Naive B cell (primary cell): ENCODE results near the gene NEB. TPM values are rescaled to one million over a fixed set of nuclear protein-coding genes. Genes with fewer than 3 reads are reported as not detected.
A peak's percentile ranks its signal among the peaks of the same experiment; 100 is the strongest.
"Not testable (repeated sequence)": the region's sequence is repeated elsewhere in the genome, so short reads cannot be mapped to it uniquely, and the experiment has no call there.

ENCODE experiments used
- ATAC-seq, 2 donors: fragments of 150-1000 bp; cut with Tn5 transposase; 2 replicates each; pipeline ENCODE4 v1.10.0; 2021; ENCODE audit warnings: low read depth in 2 of 2, mild to moderate bottlenecking in 2 of 2, moderate library complexity in 2 of 2
- DNase-seq: peaks from one replicate; pipeline ENCODE4 v3.0.0; 2022
- H3K27ac Mint-ChIP-seq, 6 donors: one replicate each; pipeline ENCODE4 v1.8.0; 2020 to 2022; ENCODE audit warnings: mild to moderate bottlenecking in 6 of 6, mixed read lengths in 6 of 6, moderate library complexity in 5 of 6, inconsistent platforms in 2 of 6
- H3K27me3 Mint-ChIP-seq, 3 donors: one replicate each; pipeline ENCODE4 v1.8.0; 2021 to 2022; ENCODE audit warnings: mixed read lengths in 3 of 3, mild to moderate bottlenecking in 1 of 3
- H3K36me3 Mint-ChIP-seq, 2 donors: one replicate each; pipeline ENCODE4 v1.8.0; 2020 to 2022; ENCODE audit warnings: mixed read lengths in 2 of 2, inconsistent platforms in 1 of 2, mild to moderate bottlenecking in 1 of 2
- H3K4me1 Mint-ChIP-seq, 3 donors: one replicate each; pipeline ENCODE4 v1.8.0; 2020 to 2022; ENCODE audit warnings: mixed read lengths in 3 of 3, inconsistent platforms in 1 of 3, mild to moderate bottlenecking in 1 of 3, moderate library complexity in 1 of 3
- H3K4me3 Mint-ChIP-seq, 8 donors: one replicate each; pipeline ENCODE4 v1.8.0; 2020 to 2022; ENCODE audit warnings: mild to moderate bottlenecking in 8 of 8, mixed read lengths in 8 of 8, moderate library complexity in 8 of 8, inconsistent platforms in 2 of 8
- H3K9me3 Mint-ChIP-seq, 7 donors: one replicate each; pipeline ENCODE4 v1.8.0; 2020 to 2022; ENCODE audit warnings: mixed read lengths in 7 of 7, mild to moderate bottlenecking in 5 of 7, inconsistent platforms in 2 of 7, moderate library complexity in 1 of 7
- polyA plus RNA-seq, 6 donors: library from polyadenylated mRNA; unstranded; fragments of 300-500 nt; fragmentation: Illumina TruSeq; gene quantifications; one replicate each; pipeline ENCODE4 v1.2.3, GENCODE V29; 2021; ENCODE audit warnings: low read depth in 6 of 6

NEB gene
- polyA plus RNA-seq, 6 donors from 2014 or later = 0.10 to 0.88 (median 0.18) TPM; not detected in 2

DNA sequence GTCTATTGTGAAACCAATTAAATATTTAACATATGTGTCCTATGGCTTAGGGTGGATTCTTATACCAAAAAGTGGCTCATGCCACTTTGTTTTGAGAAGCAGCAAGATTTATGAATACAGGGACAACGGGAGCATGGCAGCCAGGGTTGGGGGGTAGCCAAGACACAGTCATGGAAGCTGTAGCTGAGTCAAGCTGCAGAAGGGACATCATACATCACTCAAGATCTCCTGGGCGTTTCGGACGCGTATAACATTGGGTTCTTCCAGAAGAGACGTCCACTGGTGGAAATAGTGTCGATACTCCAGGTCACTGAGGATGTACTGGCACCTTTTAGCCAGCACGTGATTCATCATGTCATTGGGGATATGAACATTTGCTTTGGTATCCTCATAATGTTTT, 171.9 kb downstream of the NEB start:
- H3K4me1 Mint-ChIP-seq = peaks cover 7 to 9% (median 8%) of the 10 kb centered on the region in 3 donors
- no peaks in the 10 kb centered on the region for H3K27me3 Mint-ChIP-seq
- H3K36me3 Mint-ChIP-seq = peaks cover 0 to 4% of the 10 kb centered on the region in 2 donors
- no peak for DNase-seq
- no peak overlapping the region for H3K27ac Mint-ChIP-seq
- peaks cover 0 to 8% (median 0%) of the 10 kb centered on the region in 7 donors for H3K9me3 Mint-ChIP-seq
- ATAC-seq = no peak
- H3K4me3 Mint-ChIP-seq = no peak overlapping the region

DNA sequence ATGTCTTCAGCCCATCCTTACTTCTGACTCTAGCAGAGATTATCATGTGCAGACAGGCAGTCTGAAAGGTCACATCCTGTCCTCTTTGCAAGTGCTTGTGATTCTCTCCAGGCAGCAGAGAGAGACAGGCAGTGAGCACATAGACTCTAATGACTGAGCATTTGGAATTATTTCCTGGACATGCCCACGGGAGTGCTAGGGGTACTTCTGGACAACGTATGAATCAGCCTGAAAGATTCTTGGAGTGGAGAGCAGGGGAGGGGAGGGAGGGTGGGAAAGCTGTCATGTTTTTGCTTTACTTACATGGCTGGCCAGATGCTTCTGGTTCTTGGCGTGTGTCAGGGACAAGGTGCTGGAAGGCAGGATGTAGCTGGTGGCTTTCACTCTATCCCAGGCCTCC, 174.0 kb downstream of the NEB start:
- no peak overlapping the region for H3K4me3 Mint-ChIP-seq
- peaks cover 7 to 10% (median 9%) of the 10 kb centered on the region in 3 donors for H3K4me1 Mint-ChIP-seq
- H3K36me3 Mint-ChIP-seq = no peaks in the 10 kb centered on the region
- no peak for ATAC-seq
- H3K9me3 Mint-ChIP-seq = peaks cover 0 to 10% (median 0%) of the 10 kb centered on the region in 7 donors
- DNase-seq = no peak
- no peaks in the 10 kb centered on the region for H3K27me3 Mint-ChIP-seq
- H3K27ac Mint-ChIP-seq = peak overlapping the region in 2 of 6 donors; percentile 56 to 88

DNA sequence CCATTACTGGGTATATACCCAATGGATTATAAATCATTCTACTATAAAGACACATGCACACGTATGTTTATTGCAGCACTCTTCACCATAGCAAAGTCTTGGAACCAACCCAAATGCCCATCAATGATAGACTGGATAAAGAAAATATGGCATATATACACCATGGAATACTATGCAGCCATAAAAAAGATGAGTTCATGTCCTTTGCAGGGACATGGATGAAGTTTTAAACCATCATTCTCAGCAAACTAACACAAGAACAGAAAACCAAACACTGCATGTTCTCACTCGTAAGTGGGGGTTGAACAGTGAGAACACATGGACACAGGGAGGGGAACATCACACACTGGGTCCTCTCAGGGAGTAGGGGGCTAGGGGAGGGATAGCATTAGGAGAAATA, 174.8 kb downstream of the NEB start:
- H3K36me3 Mint-ChIP-seq, DNase-seq, H3K4me3 Mint-ChIP-seq, ATAC-seq, H3K27me3 Mint-ChIP-seq, H3K9me3 Mint-ChIP-seq, H3K27ac Mint-ChIP-seq: not testable (repeated sequence)
- peaks cover 7 to 10% (median 9%) of the 10 kb centered on the region in 3 donors for H3K4me1 Mint-ChIP-seq

DNA sequence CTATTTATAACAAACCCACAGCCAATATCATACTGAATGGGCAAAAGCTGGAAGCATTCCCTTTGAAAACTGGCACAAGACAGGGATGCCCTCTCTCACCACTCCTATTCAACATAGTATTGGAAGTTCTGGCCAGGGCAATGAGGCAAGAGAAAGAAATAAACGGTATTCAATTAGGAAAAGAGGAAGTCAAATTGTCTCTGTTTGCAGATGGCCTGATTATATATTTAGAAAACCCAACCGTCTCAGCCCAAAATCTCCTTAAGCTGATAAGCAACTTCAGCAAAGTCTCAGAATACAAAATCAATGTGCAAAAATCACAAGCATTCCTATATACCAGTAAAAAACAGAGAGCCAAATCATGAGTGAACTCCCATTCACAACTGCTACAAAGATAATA, 176.4 kb downstream of the NEB start:
- H3K9me3 Mint-ChIP-seq, DNase-seq, H3K27me3 Mint-ChIP-seq, H3K4me3 Mint-ChIP-seq, ATAC-seq: not testable (repeated sequence)
- peak overlapping the region in 1 of 6 donors; percentile 1 for H3K27ac Mint-ChIP-seq
- peaks cover 0 to 10% of the 10 kb centered on the region in 2 donors for H3K36me3 Mint-ChIP-seq
- peaks cover 7 to 10% (median 9%) of the 10 kb centered on the region in 3 donors for H3K4me1 Mint-ChIP-seq

DNA sequence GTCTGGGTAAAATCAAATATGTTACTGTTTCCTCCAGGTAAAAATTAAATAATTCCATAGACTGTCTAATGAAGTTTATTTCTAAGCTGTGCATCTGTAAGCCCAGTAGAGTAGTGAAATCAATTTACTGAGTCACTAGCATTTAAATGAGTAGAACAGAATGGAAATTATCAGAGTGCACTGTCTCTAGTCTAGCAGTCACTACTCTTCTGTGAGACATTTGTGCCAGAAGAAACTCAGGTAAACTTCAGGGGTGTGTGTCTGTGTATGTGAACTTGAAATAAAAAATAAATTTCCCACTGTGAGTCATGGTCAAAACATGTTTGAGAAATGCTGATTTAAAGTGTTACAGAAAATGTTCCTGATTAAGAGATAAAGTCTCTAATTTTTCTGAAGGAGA, 178.2 kb downstream of the NEB start:
- ATAC-seq = no peak
- DNase-seq = no peak
- Mint-ChIP-seq H3K4me3 (no peak overlapping the region), H3K27me3 (no peaks in the 10 kb centered on the region), H3K9me3 (peaks cover 0 to 10% (median 0%) of the 10 kb centered on the region in 7 donors), H3K4me1 (peaks cover 7 to 10% (median 9%) of the 10 kb centered on the region in 3 donors), H3K27ac (peak overlapping the region in 1 of 6 donors; percentile 4), H3K36me3 (peaks cover 11 to 15% of the 10 kb centered on the region in 2 donors)

DNA sequence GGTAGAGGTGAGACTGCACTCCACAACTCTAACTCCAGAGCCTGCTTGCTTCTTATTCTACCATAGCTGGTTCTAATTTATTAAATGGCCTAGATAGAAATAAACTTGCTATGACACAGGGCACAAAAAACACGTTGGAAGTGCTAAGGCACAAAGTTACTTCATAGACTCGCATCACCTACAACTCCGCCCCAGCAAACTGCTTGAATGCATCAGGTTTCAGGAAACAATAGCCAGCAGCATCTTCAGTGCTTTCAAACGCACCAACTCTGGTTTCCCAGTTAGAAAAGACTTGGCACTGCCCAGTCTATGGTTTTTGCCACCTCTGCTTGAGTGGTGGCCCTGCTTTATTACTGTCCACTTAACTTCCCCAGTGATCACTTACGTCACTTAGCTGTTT, 182.0 kb downstream of the NEB start:
- ATAC-seq (no peak), DNase-seq (no peak)
- peaks cover 11 to 18% of the 10 kb centered on the region in 2 donors for H3K36me3 Mint-ChIP-seq
- no peak overlapping the region for H3K27ac Mint-ChIP-seq
- H3K27me3 Mint-ChIP-seq = no peaks in the 10 kb centered on the region
- H3K4me1 Mint-ChIP-seq = peaks cover 0 to 2% (median under 1%) of the 10 kb centered on the region in 3 donors
- no peak overlapping the region for H3K4me3 Mint-ChIP-seq
- H3K9me3 Mint-ChIP-seq = peaks cover 0 to 2% (median 0%) of the 10 kb centered on the region in 7 donors

DNA sequence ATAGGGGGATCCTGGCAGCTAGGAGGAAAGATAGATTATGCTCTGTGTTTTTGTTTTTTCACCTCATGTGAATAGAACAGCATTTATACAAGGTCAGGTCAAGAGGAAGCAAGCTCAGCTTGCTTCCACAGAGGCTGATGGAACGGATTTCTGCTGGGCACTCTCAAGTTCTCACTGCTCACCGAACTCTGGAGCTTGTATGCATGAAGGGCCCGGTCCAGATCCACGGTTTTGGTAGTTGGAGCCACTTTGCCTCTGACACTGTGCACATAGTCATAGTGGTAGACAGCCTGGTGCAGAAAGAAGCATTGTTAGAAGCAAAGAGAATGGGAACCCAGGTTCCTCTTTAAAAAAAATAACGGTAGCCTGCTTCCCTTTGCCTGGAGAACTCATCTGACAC, 182.7 kb downstream of the NEB start:
- H3K9me3 Mint-ChIP-seq = peaks cover 0 to under 1% (median 0%) of the 10 kb centered on the region in 7 donors
- no peaks in the 10 kb centered on the region for H3K4me1 Mint-ChIP-seq
- H3K36me3 Mint-ChIP-seq = peaks cover 11 to 25% of the 10 kb centered on the region in 2 donors
- DNase-seq (no peak), ATAC-seq (no peak)
- no peak overlapping the region for H3K4me3 Mint-ChIP-seq
- no peaks in the 10 kb centered on the region for H3K27me3 Mint-ChIP-seq
- peak overlapping the region in 1 of 6 donors; percentile 7 for H3K27ac Mint-ChIP-seq

DNA sequence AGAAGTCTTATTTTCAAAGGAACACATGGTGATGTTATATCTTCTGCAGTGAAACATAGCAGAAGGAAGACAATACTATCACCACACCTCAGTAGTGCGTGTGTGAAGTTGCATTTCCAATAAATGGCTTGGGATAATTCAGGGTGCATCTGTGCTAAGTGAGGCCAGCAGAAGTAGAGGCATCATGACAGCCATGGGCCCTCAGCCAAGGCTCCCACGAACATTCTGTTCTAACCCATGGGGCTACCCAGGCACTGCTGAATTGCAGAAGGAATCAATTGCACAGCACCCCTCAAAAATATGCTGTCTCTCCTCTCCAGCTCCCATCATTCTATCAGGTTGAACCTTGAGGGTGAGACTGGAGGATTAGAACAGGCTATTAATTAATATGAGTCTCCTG, 185.1 kb downstream of the NEB start:
- DNase-seq (no peak), ATAC-seq (no peak)
- H3K4me1 Mint-ChIP-seq = no peaks in the 10 kb centered on the region
- H3K27me3 Mint-ChIP-seq = no peaks in the 10 kb centered on the region
- no peak overlapping the region for H3K27ac Mint-ChIP-seq
- H3K9me3 Mint-ChIP-seq = no peaks in the 10 kb centered on the region
- peaks cover 11 to 25% of the 10 kb centered on the region in 2 donors for H3K36me3 Mint-ChIP-seq
- H3K4me3 Mint-ChIP-seq = no peak overlapping the region

DNA sequence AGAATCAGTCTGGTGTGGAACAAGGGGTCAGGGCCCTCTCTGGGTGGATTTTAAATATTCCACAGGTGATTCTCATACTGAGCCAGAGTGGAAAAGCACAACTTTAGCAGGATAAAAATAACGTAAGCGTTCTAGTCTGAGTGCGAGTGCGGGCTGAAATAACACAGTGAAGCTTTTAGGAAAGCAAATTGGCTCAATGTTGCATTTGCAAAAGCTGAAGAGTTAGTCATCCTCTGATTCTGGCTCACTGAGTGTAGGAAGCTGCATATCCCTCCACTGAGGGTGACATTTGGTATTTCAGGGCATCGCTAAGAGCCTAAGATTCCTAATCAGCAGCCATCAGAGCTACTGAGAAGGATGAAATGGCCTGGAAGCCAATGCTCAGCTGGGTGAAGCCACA, 189.8 kb downstream of the NEB start:
- ATAC-seq (no peak), DNase-seq (no peak)
- Mint-ChIP-seq H3K4me1 (peaks cover 0 to 5% (median 0%) of the 10 kb centered on the region in 3 donors), H3K36me3 (peaks cover 0 to 10% of the 10 kb centered on the region in 2 donors), H3K27ac (no peak overlapping the region), H3K9me3 (no peaks in the 10 kb centered on the region), H3K4me3 (no peak overlapping the region), H3K27me3 (no peaks in the 10 kb centered on the region)

DNA sequence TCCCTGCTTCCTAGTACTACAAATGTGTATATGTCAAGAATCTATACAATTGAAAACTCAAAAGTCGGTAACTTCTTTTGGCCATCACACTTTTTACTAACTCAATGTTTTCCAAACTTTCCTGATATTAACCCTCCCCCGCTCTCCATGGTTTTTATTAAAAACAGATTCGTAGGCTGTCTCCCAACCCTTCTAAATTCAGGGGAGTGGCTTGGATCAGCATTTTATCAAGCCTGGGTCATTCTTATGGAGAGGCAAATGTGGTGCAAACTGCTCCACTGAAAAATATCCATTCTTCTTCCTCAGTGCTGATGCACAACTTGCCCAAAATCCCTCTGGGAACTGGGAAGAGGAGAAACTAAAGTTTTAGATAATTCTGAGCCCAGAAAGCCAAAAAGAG, 190.4 kb downstream of the NEB start:
- no peaks in the 10 kb centered on the region for H3K9me3 Mint-ChIP-seq

DNA sequence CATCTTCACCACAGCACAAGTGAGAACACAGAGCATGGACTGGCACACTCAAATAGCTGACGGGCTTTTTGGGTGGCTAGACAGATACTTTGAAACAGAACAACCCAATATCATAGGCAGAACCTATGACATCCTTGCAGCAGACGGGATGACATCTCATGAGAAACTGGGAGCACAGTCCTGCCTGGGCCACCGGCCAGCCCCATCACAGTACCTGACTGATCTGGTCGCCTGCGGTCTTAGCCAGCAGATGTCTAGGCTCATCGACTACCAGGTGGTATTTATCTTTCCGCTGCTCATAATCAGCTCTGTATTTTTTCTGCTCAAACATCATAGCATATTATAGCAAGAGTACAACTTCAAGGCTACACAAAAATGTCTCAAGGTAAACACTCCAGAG, 200.3 kb downstream of the NEB start:
- DNase-seq = no peak
- H3K9me3 Mint-ChIP-seq = no peaks in the 10 kb centered on the region
- ATAC-seq = no peak
- peaks cover 0 to 8% (median 0%) of the 10 kb centered on the region in 3 donors for H3K4me1 Mint-ChIP-seq
- no peak overlapping the region for H3K27ac Mint-ChIP-seq
- H3K4me3 Mint-ChIP-seq = no peak overlapping the region
- no peaks in the 10 kb centered on the region for H3K27me3 Mint-ChIP-seq
- no peaks in the 10 kb centered on the region for H3K36me3 Mint-ChIP-seq

More for the DNA sequence above, 190.4 kb downstream of the NEB start:
- ATAC-seq (no peak), DNase-seq (no peak)
- no peak overlapping the region for H3K4me3 Mint-ChIP-seq
- H3K27ac Mint-ChIP-seq = no peak overlapping the region
- peaks cover 0 to 11% (median 0%) of the 10 kb centered on the region in 3 donors for H3K4me1 Mint-ChIP-seq
- no peaks in the 10 kb centered on the region for H3K27me3 Mint-ChIP-seq
- peaks cover 0 to 10% of the 10 kb centered on the region in 2 donors for H3K36me3 Mint-ChIP-seq

DNA sequence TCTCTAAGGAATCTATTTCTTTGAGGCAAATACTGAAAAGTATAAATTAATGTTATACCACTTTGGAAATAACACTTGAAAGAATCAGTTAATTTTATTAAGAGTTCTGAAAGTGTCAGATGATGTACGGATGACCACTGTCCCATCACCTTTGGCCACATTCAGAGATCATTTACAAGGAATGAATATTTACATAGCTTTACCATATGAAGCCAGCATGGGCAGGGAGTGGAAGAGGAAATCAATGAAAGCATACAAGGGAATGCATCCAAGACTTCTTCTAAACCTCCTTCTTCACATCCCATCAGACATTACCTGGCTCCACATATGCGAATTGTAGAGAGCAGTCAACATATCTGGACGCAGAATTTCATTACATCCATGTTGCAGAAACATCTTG, 201.1 kb downstream of the NEB start:
- ATAC-seq (no peak), DNase-seq (no peak)
- no peaks in the 10 kb centered on the region for H3K4me1 Mint-ChIP-seq
- H3K27ac Mint-ChIP-seq = no peak overlapping the region
- no peaks in the 10 kb centered on the region for H3K27me3 Mint-ChIP-seq
- H3K4me3 Mint-ChIP-seq = no peak overlapping the region
- H3K36me3 Mint-ChIP-seq = peaks cover 0 to 5% of the 10 kb centered on the region in 2 donors
- no peaks in the 10 kb centered on the region for H3K9me3 Mint-ChIP-seq

DNA sequence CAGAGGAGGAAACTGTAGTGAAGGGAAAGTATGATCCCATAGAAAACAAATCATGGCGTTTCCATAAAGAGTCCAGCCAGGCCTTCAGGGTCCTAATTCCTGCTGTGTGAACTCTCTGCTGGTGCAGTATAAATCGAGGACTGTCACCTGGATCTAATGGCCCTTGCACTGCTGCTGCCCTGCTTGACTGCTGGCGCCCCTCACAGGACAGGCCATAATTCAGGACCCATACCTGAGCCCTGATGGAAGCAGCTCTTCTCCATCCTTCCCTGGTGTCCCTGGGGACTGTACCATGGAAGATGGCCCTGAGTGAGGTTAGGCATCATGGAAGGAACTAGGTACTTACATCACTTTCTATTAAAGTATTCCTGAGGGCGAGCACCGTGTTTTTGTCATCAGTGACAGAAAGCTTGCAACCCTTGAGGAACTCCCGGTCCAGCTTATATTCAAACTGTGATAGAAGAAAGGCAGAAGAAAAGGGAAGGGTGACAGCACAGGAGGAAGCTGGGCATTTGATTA, 207.6 kb downstream of the NEB start:
- Mint-ChIP-seq H3K27me3 (no peaks in the 10 kb centered on the region), H3K4me3 (peak overlapping the region in 5 of 8 donors; percentile 8 to 82 (median 45)), H3K27ac (peak overlapping the region; percentile 88 to 92 (median 89)), H3K4me1 (peaks cover 12 to 14% (median 13%) of the 10 kb centered on the region in 3 donors), H3K9me3 (no peaks in the 10 kb centered on the region), H3K36me3 (peaks cover 0 to 5% of the 10 kb centered on the region in 2 donors)
- ATAC-seq (no peak), DNase-seq (no peak)

DNA sequence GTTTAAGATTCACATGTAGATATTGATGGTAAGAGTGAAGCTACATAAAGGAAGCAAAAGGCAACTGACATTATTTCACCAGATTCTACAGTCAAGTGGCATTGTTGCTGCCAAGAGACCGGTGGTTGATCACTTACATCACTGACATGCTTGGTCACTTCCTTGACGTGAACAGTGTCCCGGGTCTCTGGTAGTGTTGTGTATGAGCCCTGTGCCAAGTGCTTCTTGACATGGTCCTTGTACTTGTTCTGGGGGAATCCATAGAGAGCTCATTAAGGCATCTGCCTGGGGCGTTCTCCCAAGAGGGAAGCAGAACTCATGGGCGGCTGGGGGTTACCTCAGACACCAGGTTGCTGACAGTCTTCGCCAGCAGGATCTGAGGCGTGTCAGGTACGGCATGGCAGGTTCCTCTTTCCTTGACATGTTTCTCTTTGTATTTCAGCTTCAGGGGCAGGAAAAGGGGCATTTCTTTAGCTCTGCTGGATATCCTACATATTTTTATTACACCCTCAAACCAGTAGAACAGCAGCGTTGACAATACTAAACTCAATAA, 208.4 kb downstream of the NEB start:
- DNase-seq (peak; percentile 79), ATAC-seq (peak; percentile 91 to 95)
- peak overlapping the region; percentile 88 to 92 (median 89) for H3K27ac Mint-ChIP-seq
- peak overlapping the region in 7 of 8 donors; percentile 8 to 82 (median 45) for H3K4me3 Mint-ChIP-seq
- H3K27me3 Mint-ChIP-seq = no peaks in the 10 kb centered on the region
- peaks cover 12 to 14% (median 13%) of the 10 kb centered on the region in 3 donors for H3K4me1 Mint-ChIP-seq
- H3K36me3 Mint-ChIP-seq = peaks cover 0 to 5% of the 10 kb centered on the region in 2 donors
- H3K9me3 Mint-ChIP-seq = no peaks in the 10 kb centered on the region
